Gastrocnemius medialis (tissue), 4 donors: ENCODE results near the gene TMEM121.

Experiments used
- CTCF ChIP-seq, 5 experiments: fragments of 450-650 bp in 3 of 5; fragments of 200-600 bp in 2 of 5; sonication (generic) in 2 of 5; IDR thresholded peaks in 4 of 5; conservative IDR thresholded peaks in 1 of 5; 1 replicate in 4 of 5; 2 replicates in 1 of 5; pipeline ENCODE4 v1.5.1; 2016 to 2019; ENCODE audit warnings: antibody characterized with exemption in 5 of 5, mild to moderate bottlenecking in 3 of 5, moderate library complexity in 3 of 5
- POLR2A ChIP-seq, 2 donors: fragments of 450-650 bp; IDR thresholded peaks; one replicate each; pipeline ENCODE4 v1.6.1; 2017; ENCODE audit warnings: antibody characterized with exemption in 2 of 2, mild to moderate bottlenecking in 2 of 2, moderate library complexity in 2 of 2

GRCh38 chr14:105577314-105577861, 51.0 kb downstream of the TMEM121 start:
- TF ChIP-seq CTCF (IDR thresholded peaks at IDR 0.05 in 4 of 5, conservative IDR thresholded peaks at IDR 0.05 in 1 of 5) (no peak), POLR2A (IDR thresholded peaks at IDR 0.05) (no peak)
